ENCODE results near the gene CNOT6. TPM values are rescaled to one million over a fixed set of nuclear protein-coding genes. Genes with fewer than 3 reads are reported as not detected.

CNOT6 gene
- total and polyA plus RNA-seq, 3 donors from 2014 or later: 22.1 to 29.7 (median 28.9) TPM

DNA sequence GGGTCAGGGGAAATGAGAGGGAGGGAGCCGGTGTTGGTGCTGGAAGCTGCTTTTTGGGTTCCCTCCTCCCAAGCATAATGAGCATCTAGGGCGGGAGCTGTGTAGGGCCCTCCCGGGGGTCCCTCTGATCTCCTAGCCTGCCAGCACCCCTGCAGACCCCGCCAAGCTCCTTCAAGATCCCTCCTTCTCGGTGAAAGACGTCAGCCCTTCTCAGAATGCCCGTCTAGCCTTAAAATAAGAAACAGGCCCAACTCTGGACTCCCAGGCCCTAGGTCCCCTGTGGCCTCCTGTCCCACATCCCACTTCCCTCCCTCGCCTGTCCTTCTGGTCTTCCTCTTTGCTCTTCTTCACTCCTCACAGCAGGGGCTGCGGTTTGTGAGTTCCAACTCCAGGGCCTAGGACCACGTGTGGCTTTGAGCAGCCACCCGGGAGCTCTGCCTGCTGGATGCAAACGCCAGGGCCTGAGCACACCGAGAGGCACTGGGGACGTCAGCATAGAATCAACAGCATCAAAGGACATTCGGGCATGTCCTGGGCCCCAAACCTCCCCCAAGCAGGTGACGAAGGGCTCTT is 105.9 kb downstream of the CNOT6 start:
- Histone ChIP-seq H3K4me3 (no peak overlapping the region), H3K27ac (no peak overlapping the region), H3K4me1 (peaks cover 10% of the 10 kb centered on the region), H3K36me3 (ENCODE audit: low read depth, missing control alignments) (no peaks in the 10 kb centered on the region), H3K27me3 (no peaks in the 10 kb centered on the region), H3K9me3 (no peaks in the 10 kb centered on the region)
- TF ChIP-seq, protein P1, sequence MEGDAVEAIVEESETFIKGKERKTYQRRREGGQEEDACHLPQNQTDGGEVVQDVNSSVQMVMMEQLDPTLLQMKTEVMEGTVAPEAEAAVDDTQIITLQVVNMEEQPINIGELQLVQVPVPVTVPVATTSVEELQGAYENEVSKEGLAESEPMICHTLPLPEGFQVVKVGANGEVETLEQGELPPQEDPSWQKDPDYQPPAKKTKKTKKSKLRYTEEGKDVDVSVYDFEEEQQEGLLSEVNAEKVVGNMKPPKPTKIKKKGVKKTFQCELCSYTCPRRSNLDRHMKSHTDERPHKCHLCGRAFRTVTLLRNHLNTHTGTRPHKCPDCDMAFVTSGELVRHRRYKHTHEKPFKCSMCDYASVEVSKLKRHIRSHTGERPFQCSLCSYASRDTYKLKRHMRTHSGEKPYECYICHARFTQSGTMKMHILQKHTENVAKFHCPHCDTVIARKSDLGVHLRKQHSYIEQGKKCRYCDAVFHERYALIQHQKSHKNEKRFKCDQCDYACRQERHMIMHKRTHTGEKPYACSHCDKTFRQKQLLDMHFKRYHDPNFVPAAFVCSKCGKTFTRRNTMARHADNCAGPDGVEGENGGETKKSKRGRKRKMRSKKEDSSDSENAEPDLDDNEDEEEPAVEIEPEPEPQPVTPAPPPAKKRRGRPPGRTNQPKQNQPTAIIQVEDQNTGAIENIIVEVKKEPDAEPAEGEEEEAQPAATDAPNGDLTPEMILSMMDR (IDR thresholded peaks at IDR 0.05): no peak
- TF ChIP-seq POLR2A (IDR thresholded peaks at IDR 0.05): no peak
- intact Hi-C loops (cut with DNase I; ENCODE audit: low total_unique reads): no loop called here
- DNase-seq: peak; percentile 7
- 90% methylated on average over 16 of the region's 16 CpGs for WGBS, 2 donors

DNA sequence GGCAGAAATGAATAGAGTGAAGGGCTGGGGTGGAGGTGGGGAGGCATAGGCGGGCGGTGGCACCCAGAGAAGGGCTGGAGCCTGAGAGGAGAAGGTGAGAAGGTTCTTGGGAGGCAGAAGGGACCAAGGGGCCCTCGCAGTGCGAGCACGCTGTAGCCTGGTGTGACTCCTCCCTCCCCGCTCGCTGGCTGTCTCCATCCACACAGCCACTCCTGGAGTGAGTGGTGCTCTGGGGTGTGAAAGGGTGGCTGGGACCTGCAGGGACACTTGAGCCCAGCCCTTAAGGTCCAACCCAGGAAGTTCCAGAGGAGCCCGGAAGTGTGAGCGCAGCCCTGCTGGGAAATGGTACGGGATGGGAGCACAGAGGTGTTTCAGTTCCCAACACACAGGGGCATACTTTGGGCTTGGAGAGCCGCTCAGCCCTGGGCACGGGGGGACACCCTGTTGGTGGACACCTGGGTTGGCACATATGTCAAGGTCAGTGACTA is 106.4 kb downstream of the CNOT6 start:
- TF ChIP-seq POLR2A (IDR thresholded peaks at IDR 0.05): no peak
- TF ChIP-seq, protein P1 (IDR thresholded peaks at IDR 0.05): no peak
- no peak for DNase-seq
- Histone ChIP-seq H3K27ac (no peak overlapping the region), H3K4me3 (no peak overlapping the region), H3K4me1 (peaks cover 10% of the 10 kb centered on the region), H3K9me3 (no peaks in the 10 kb centered on the region), H3K27me3 (no peaks in the 10 kb centered on the region), H3K36me3 (ENCODE audit: low read depth, missing control alignments) (no peaks in the 10 kb centered on the region)
- WGBS, 2 donors: 88 to 97% methylated on average over 12 of the region's 12 CpGs
- intact Hi-C loops (cut with DNase I; ENCODE audit: low total_unique reads): no loop called here

DNA sequence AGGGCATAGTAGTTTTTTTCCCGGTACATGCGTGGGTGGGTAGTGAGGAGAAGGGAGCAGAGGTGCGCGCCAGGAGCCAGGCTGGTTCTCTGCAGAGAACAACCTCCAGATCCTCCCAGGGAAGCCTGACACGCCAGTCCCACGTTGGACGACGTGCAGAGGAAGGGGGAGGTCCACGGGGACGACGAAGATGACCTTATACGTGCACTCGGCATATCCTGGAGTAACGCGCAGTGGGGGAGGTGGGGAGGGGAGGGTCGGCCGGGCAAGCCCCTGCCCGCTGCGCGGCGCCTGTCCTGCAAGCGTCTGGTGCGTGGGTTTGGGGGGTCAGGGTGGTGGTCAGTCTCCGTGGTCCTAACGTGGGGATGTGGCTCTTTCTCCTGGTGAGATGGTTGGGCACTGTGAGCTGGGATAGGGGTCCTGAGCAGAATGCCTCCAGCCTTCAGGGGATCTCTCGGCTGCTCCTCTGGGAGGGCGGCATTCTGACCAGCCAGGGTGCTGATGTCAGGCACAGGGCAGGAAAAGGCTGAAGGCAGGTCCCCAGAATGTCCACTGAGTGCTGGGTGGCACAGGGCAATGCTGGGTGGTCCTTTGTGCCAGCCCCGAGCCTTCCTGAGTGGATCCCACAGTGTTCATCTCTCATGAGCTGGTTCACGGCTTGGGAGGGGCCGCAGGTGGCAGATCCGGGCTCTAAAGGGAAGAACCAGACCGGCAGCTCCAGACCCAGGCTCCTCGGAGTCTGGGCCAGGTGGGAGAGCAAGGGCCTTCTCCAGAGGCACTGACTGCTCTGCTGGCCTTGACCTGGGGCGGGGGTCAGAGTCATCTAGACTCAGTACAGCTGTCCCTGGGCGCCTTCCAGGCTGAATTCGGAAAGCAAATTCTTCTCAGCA is 107.7 kb downstream of the CNOT6 start:
- intact Hi-C loops (cut with DNase I; ENCODE audit: low total_unique reads): no loop called here
- H3K4me1 ChIP-seq: peaks cover 10% of the 10 kb centered on the region
- H3K36me3 ChIP-seq (ENCODE audit: low read depth, missing control alignments): no peaks in the 10 kb centered on the region
- no peaks in the 10 kb centered on the region for H3K9me3 ChIP-seq
- no peak overlapping the region for H3K27ac ChIP-seq
- TF ChIP-seq, protein P1 (IDR thresholded peaks at IDR 0.05): no peak
- no peak for TF ChIP-seq POLR2A (IDR thresholded peaks at IDR 0.05)
- DNase-seq: peak; percentile 41
- 67 to 68% methylated on average over 32 to 36 of the region's 36 CpGs for WGBS, 2 donors
- no peaks in the 10 kb centered on the region for H3K27me3 ChIP-seq
- H3K4me3 ChIP-seq: no peak overlapping the region

DNA sequence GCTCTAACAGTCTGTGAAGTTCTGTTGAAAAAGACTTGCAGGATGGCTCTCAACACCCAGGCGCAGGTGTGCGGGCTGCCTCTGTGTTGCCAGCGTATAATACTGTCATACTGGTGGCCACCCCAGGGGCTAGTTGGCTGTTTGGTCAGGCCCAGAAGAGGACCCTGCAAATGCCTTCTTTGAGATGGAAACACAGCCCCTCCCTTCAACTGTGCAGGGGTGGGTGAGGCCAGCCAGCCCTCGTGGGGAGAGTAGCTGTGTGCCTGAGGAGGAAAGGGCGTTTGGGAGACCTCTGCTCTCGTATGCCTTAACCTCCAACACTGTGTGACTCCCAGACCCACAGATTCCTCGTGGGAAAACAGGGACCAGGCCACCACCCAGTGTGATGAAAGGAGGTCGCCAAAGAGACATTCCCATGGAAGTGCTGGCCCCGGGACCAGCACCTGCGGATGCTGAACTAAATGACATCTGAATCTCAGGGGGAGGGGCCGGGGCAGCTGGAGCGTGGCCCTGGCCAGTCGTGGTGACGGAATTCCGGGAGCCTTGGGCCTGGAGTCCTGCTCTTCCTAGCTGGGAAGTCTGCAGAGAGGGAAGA is 108.4 kb downstream of the CNOT6 start:
- Histone ChIP-seq H3K27me3 (no peaks in the 10 kb centered on the region), H3K9me3 (no peaks in the 10 kb centered on the region), H3K4me3 (no peak overlapping the region), H3K36me3 (ENCODE audit: low read depth, missing control alignments) (no peaks in the 10 kb centered on the region), H3K4me1 (peaks cover 10% of the 10 kb centered on the region), H3K27ac (no peak overlapping the region)
- intact Hi-C loops (cut with DNase I; ENCODE audit: low total_unique reads): no loop called here
- WGBS, 2 donors: 57 to 77% methylated on average over 13 to 15 of the region's 15 CpGs
- TF ChIP-seq, protein P1 (IDR thresholded peaks at IDR 0.05): no peak
- no peak for TF ChIP-seq POLR2A (IDR thresholded peaks at IDR 0.05)
- no peak for DNase-seq

Data from testis (tissue), 3 donors.